ENCODE results near the gene ZNF20. TPM values are rescaled to one million over a fixed set of nuclear protein-coding genes. Genes with fewer than 3 reads are reported as not detected.

ZNF20 gene
- total RNA-seq, 4 donors from 2014 or later: 1.9 to 4.9 (median 3.1) TPM

GRCh38 chr19:12117201-12117970 is 22.8 kb downstream of the ZNF20 start:
- Histone ChIP-seq H3K27me3 (no peaks in the 10 kb centered on the region), H3K9me3 (peaks cover 0 to 15% (median 0%) of the 10 kb centered on the region in 3 donors), H3K27ac (no peak overlapping the region), H3K4me1 (no peaks in the 10 kb centered on the region), H3K4me3 (no peak overlapping the region), H3K36me3 (peaks cover 0 to 9% of the 10 kb centered on the region in 2 donors)
- TF ChIP-seq POLR2A (IDR thresholded peaks at IDR 0.05) (no peak), POLR2AphosphoS5 (IDR thresholded peaks at IDR 0.05) (no peak), EP300 (IDR thresholded peaks at IDR 0.05) (no peak)
- TF ChIP-seq, protein P1, sequence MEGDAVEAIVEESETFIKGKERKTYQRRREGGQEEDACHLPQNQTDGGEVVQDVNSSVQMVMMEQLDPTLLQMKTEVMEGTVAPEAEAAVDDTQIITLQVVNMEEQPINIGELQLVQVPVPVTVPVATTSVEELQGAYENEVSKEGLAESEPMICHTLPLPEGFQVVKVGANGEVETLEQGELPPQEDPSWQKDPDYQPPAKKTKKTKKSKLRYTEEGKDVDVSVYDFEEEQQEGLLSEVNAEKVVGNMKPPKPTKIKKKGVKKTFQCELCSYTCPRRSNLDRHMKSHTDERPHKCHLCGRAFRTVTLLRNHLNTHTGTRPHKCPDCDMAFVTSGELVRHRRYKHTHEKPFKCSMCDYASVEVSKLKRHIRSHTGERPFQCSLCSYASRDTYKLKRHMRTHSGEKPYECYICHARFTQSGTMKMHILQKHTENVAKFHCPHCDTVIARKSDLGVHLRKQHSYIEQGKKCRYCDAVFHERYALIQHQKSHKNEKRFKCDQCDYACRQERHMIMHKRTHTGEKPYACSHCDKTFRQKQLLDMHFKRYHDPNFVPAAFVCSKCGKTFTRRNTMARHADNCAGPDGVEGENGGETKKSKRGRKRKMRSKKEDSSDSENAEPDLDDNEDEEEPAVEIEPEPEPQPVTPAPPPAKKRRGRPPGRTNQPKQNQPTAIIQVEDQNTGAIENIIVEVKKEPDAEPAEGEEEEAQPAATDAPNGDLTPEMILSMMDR (IDR thresholded peaks at IDR 0.05): no peak
- WGBS, 2 donors (ENCODE audit: low coverage in 1 of 2): 71 to 79% methylated on average over 1 to 5 of the region's 33 CpGs
- ATAC-seq: no peak

- TF ChIP-seq, protein P1 (IDR thresholded peaks at IDR 0.05): no peak
- TF ChIP-seq POLR2A (IDR thresholded peaks at IDR 0.05): no peak
- no peak for TF ChIP-seq POLR2AphosphoS5 (IDR thresholded peaks at IDR 0.05)
- TF ChIP-seq EP300 (IDR thresholded peaks at IDR 0.05): no peak
- no peaks in the 10 kb centered on the region for H3K27me3 ChIP-seq
- no peak overlapping the region for H3K27ac ChIP-seq
- no peak for ATAC-seq
- no peaks in the 10 kb centered on the region for H3K4me1 ChIP-seq
- WGBS, 2 donors (ENCODE audit: low coverage in 1 of 2): 91 to 94% methylated on average over 5 of the region's 5 CpGs
- no peak overlapping the region for H3K4me3 ChIP-seq
- peaks cover 0 to 27% (median 0%) of the 10 kb centered on the region in 3 donors for H3K9me3 ChIP-seq
- H3K36me3 ChIP-seq: peaks cover 0 to 26% of the 10 kb centered on the region in 2 donors
Observed at GRCh38 chr19:12113121-12113520, 27.0 kb downstream of the ZNF20 start.

- H3K4me3 ChIP-seq: no peak overlapping the region
- no peaks in the 10 kb centered on the region for H3K27me3 ChIP-seq
- peaks cover 0 to 26% of the 10 kb centered on the region in 2 donors for H3K36me3 ChIP-seq
- no peak overlapping the region for H3K27ac ChIP-seq
- ATAC-seq: no peak
- TF ChIP-seq, protein P1 (IDR thresholded peaks at IDR 0.05): no peak
- no peak for TF ChIP-seq POLR2A (IDR thresholded peaks at IDR 0.05)
- no peak for TF ChIP-seq POLR2AphosphoS5 (IDR thresholded peaks at IDR 0.05)
- TF ChIP-seq EP300 (IDR thresholded peaks at IDR 0.05): no peak
- peaks cover 0 to 27% (median 0%) of the 10 kb centered on the region in 3 donors for H3K9me3 ChIP-seq
- H3K4me1 ChIP-seq: no peaks in the 10 kb centered on the region
- WGBS, 2 donors (ENCODE audit: low coverage in 1 of 2): 87 to 96% methylated on average over 6 to 8 of the region's 8 CpGs
Observed at GRCh38 chr19:12112701-12113100, 27.4 kb downstream of the ZNF20 start.

- 92 to 93% methylated on average over 4 to 8 of the region's 8 CpGs for WGBS, 2 donors (ENCODE audit: low coverage in 1 of 2)
- peaks cover 0 to 26% of the 10 kb centered on the region in 2 donors for H3K36me3 ChIP-seq
Observed at GRCh38 chr19:12111943-12112637, 28.1 kb downstream of the ZNF20 start.

More at GRCh38 chr19:12111943-12112637, 28.1 kb downstream of the ZNF20 start:
- TF ChIP-seq POLR2A (IDR thresholded peaks at IDR 0.05) (no peak), EP300 (IDR thresholded peaks at IDR 0.05) (no peak), POLR2AphosphoS5 (IDR thresholded peaks at IDR 0.05) (no peak)
- TF ChIP-seq, protein P1 (IDR thresholded peaks at IDR 0.05): no peak
- Histone ChIP-seq H3K4me1 (no peaks in the 10 kb centered on the region), H3K27ac (no peak overlapping the region), H3K4me3 (no peak overlapping the region), H3K27me3 (no peaks in the 10 kb centered on the region), H3K9me3 (peaks cover 0 to 27% (median 0%) of the 10 kb centered on the region in 3 donors)
- no peak for ATAC-seq

All from gastroesophageal sphincter (tissue), 4 donors.